DMS153 (cell line): Measurements from ENCODE around the gene MLXIP.
"Not testable (repeated sequence)": the region's sequence is repeated elsewhere in the genome, so short reads cannot be mapped to it uniquely, and the experiment has no call there.

Experiments used
- DNase-seq: peaks from one replicate; lab custom pipeline; 2025; lab: John Stamatoyannopoulos, UW

Gene MLXIP

DNA sequence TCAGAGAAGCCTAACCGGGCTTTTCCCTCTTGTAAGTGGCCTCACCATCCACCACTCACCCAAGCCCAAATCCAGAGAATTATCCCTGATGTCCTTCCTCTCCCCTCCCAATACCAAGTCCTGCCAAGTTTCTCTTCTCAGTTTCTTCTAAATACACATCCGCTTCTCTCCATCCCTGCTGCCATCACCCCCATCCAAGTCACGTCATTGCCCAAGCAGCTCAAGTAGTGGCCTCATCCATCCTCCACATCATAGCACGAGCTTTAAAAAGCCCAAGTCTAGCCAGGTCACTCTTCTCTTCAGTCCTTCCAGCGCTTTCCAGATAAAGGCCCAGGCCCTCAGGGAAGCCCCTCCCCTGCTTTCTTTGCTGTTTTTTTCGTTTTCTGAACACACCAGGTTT lies 70.1 kb downstream of the MLXIP start:
- no peak for DNase-seq

GRCh38 chr12:122150127-122150681 lies 71.6 kb downstream of the MLXIP start:
- DNase-seq = no peak

DNA sequence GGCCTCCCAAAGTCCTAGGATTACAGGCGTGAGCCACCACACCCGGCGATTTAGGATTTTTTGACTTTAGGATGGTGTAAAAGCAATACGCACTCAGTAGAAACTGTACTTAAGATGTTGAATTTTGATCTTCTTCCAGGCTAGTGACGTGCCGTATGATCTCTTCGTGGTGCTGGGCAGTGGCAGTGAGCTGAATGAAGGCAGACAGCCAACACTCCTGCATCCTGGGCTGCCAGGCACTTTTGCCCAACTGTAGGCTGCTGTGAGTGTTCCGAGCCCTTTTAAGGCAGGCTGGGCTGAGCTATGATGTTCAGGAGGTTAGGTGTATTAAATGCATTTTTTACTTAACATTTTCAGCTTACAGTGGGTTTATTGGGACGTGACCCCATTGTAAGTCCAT lies 74.2 kb downstream of the MLXIP start:
- no peak for DNase-seq

DNA sequence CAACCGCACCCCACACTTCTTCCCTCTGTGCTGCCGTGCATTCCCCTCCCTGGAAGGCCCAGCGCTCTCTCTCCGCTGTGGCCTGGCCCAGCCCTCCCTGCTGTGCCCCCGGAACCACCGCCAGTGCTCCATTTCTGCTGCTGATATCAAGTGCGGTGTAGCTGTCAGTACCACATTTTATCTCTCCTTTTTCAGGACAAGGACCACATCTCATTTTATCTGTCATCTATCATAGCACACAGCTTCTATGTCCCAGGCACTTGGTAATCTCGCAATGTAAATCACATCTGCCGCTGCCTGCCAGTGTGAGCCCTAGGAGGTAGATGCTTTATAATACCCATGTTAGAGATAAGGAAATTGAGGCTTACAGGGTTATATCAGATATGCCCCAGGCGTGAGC lies 77.1 kb downstream of the MLXIP start:
- no peak for DNase-seq

- no peak for DNase-seq
Measured at GRCh38 chr12:122158700-122159285, 80.2 kb downstream of the MLXIP start.

- no peak for DNase-seq
Measured at GRCh38 chr12:122159882-122160281, 81.3 kb downstream of the MLXIP start.

DNA sequence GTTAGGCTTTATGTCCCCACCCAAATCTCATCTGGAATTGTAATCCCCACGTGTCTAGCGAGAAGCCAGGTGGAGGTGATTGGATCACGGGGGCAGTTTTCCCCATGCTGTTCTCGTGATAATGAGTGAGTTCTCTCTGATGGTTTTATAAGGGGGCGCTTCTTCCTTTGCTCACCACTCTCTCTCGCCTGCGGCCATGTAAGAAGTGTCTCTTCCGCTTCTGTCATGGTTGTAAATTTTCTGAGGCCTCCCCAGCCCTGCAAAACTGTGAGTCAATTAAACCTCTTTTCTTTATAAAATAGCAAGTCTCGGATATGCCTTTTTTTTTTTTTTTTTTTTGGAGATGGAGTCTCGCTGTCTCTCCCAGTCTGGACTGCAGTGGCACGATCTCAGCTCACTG lies 82.2 kb downstream of the MLXIP start:
- DNase-seq = no peak

- DNase-seq = no peak
Measured at GRCh38 chr12:122161682-122162081, 83.1 kb downstream of the MLXIP start.

- DNase-seq = no peak
Measured at GRCh38 chr12:122162976-122163375, 84.4 kb downstream of the MLXIP start.

DNA sequence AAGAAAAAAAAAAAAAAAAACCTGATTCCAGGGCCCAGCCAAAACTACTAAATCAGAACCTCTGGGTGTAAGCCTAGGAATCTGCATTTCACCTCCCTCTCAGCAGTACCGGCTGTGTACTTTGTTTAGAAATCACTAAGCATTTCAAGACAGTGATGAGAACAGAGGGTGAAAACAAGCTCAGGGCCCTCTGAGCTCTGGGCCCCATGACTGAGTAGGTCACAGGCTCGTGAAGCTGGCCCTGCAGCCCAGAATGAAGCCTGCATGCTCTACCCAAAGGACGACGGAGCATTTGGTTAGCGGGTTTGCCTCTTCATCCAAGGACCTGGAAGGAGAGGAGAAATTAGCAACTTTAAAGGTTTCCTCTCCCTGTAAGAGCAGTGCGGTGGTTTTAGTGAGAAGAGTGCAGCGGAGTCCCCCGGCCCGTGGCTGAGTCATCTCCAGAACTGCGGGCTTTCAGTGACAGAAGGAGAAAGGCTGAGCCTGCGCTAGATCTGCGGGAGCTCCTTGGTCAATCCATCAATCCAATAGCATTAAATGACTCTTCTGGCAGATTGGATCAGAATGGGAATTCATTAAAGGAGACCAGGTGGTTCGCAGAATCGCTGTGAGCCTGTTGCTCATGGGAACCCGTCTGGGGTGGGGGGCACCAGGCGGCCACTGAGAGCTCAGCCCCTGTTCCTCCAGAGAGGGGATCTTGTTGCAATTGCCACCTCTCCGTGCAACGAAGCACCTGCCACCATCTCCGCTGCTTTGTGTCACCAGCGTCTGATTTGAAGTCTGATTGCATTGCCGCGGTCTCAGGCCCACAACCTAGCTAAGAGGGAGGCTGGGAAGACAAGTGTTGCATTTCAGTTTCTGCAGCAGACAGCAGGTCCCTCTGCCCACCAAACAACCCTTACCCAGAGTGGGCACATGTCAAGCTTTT lies 88.1 kb downstream of the MLXIP start:
- no peak for DNase-seq

DNA sequence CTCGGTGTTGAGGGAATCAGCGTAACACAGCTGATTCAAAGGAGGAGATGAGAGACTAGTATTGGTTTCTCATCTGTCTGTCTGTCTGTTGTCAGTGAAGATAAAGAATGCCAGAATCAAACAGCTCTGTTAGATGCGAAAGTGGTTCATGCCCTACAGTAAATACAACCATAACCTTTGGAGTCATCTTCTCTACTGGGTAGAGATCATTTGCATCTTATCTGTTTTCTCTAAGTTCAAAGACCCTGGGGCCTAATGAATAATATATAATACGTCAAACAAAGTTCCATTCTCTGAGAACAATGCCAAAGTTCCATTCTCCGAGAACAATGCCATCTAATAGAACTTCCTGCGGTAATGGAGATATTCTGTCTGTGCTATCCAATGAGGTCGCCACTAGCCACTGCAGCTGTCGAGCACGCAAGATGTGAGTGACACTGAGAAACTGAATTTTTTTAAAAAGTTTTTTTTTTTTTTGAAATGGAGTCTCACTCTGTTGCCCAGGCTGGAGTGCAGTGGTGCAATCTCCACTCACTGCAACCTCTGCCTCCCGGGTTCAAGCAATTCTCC lies 88.9 kb downstream of the MLXIP start:
- DNase-seq = no peak

DNA sequence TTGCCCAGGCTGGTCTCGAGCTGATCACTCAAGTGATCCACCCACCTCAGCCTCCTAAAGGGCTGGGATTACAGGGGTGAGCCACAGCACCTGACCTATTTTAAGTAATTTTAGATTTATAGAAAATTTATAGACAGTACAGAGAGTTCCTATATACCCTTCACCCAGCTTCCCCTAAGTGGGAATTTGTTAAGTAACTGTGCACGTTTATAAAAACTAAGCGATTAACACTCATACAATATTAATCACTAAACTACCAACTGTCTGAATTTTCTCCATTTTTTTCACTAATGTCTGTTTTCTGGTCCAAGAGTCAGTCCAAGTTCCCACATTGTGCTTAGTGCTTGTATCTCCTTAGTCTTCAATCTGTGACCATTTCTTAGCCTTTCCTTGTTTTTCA lies 89.9 kb downstream of the MLXIP start:
- no peak for DNase-seq

DNA sequence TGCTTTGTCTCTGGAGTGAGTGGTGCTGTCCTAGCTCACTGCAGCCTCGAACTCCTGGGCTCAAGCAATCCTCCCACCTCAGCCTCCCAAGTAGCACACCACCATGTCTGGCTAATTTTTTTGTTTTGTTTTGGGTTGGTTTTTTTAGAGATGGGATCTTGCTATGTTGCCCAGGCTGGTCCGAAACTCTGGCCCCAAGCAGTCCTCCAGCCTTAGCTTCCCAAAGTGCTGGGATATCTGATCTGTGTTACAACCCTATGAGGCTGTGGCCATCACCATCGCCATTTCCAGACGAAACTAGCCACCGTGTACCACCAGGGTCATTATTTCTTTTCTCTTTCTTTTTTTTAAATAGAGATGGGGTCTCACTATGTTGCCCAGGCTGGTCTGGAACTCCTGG lies 92.8 kb downstream of the MLXIP start:
- no peak for DNase-seq

- no peak for DNase-seq
Measured at GRCh38 chr12:122172262-122172939, 93.8 kb downstream of the MLXIP start.

GRCh38 chr12:122174155-122174845 lies 95.7 kb downstream of the MLXIP start, which contains the start of gene IL31:
IL31 (minus strand) TSS chr12:122174221; CDS start chr12:122174172, 49 bp downstream.
- no peak for DNase-seq

DNA sequence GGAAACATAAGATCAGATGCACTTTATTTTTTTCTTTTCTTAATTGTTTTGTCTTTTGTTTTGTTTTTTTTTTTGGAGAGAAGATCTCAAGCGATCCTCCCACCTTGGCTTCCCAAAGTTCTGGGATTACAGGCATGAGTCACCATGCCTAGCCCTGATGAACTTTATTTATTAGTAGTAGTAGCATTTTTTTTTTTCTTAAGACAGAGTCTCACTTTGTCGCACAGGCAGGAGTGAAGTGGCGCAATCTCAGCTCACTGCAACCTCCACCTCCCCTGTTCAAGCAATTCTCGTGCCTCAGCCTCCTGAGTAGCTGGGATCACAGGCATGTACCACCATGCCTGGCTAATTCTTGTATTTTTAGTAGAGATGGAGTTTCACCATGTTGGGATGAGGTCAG lies 97.9 kb downstream of the MLXIP start:
- not testable (repeated sequence) for DNase-seq

DNA sequence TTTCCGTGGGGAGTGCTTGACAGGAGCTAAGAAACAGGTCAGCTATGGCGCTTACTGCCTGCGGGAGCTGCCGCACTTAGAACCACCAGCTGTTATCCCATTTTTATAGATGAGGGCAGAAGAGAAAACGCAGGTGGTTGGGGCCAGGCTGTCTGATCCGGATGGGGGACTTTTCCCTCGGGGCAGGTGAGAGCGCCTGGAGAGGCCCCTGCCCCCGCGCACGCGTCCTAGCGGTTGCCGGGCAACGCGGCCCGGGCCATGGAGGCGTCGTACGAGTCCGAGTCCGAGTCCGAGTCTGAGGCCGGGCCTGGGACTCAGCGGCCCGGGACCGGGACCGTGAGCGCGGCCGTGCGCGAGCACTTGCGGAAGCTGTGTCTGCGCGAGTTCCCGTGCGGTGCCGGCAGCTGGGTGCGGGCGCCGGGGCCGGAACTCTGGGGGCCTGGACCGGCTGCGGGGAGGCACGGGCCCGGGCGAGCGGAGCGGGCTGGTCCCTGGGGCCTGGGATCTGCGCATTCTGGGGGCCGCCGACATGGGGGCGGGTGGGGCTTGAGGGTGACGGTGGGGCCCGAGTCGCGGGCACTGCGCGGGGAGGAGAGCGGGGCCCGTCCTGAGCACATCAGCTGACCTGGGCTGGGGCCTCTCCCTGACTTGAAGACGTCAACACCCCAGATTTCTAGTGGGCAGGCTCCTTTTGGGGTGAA lies 104.5 kb downstream of the MLXIP start, which contains the start of gene LRRC43:
Gene LRRC43 (plus strand): TSS at position 237 of the 701 bp plus-strand sequence. CDS start 22 bp downstream, at position 259.
- peak; percentile 36 for DNase-seq

DNA sequence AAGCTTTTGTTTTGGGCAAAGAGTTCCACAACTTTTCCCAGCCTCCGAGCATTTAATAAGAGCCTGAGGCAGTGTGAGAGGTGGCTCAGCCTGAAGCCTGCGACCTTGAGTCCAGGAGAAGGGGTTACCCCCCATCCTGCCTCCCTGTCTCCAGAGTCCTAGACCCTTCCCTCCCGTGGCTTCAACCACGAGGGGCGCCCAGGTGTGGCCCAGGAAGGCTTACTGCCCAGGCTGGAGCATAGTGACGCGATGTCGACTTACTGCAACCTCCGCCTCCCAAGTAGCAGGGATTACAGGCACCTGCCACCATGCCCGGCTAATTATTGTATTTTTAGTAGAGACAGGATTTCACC lies 105.0 kb downstream of the MLXIP start:
- no peak for DNase-seq

GRCh38 chr12:122184517-122184916 lies 106.0 kb downstream of the MLXIP start:
- DNase-seq = no peak

DNA sequence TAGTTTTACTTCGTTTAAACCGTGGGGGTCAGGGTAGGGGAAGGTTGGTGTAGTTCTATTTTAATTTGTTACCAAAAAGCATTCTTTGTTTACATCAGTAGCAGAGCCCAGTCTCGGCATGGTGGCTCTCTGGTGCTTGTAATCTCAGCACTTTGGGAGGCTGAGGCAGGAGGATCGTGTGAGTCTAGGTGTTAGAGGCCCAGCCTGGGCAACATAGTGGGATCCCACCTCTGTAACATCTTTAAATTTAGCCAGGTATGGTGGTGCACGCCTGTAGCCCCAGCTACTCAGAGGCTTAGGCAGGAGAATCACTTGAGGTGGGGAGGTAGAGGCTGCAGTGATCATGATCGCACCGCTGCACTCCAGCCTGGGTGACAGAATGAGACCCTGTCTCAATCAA lies 106.5 kb downstream of the MLXIP start:
- DNase-seq = no peak
